VCaP (cell line): ENCODE measurements around the gene XPNPEP1.

ENCODE experiments used
- H3K27ac ChIP-seq: fragments of 450-650 bp; 2 replicates; pipeline ENCODE4 v1.5.1; 2017
- TF ChIP-seq, protein P1 (sequence below): fragments of 450-650 bp; conservative IDR thresholded peaks from 2 replicates; pipeline ENCODE4 v1.5.1; 2017; ENCODE audit warnings: mild to moderate bottlenecking, moderate library complexity

XPNPEP1 gene

DNA sequence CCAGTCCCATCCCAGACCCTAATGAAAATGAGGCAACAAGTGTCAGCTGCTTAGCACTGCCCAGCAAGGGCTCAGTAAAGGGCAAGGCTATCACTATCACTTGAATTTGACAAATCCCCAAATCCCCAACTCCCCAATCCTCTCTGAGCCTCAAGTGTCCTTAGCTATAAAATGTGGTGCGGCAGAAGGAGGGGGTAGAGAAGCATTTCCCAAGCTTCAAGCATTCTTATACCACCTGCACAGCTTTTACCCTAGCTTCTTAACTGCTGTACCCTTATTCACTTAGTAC lies 41.6 kb downstream of the XPNPEP1 start:
- TF ChIP-seq, protein P1, sequence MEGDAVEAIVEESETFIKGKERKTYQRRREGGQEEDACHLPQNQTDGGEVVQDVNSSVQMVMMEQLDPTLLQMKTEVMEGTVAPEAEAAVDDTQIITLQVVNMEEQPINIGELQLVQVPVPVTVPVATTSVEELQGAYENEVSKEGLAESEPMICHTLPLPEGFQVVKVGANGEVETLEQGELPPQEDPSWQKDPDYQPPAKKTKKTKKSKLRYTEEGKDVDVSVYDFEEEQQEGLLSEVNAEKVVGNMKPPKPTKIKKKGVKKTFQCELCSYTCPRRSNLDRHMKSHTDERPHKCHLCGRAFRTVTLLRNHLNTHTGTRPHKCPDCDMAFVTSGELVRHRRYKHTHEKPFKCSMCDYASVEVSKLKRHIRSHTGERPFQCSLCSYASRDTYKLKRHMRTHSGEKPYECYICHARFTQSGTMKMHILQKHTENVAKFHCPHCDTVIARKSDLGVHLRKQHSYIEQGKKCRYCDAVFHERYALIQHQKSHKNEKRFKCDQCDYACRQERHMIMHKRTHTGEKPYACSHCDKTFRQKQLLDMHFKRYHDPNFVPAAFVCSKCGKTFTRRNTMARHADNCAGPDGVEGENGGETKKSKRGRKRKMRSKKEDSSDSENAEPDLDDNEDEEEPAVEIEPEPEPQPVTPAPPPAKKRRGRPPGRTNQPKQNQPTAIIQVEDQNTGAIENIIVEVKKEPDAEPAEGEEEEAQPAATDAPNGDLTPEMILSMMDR, result no peak
- H3K27ac ChIP-seq, result no peak overlapping the region

DNA sequence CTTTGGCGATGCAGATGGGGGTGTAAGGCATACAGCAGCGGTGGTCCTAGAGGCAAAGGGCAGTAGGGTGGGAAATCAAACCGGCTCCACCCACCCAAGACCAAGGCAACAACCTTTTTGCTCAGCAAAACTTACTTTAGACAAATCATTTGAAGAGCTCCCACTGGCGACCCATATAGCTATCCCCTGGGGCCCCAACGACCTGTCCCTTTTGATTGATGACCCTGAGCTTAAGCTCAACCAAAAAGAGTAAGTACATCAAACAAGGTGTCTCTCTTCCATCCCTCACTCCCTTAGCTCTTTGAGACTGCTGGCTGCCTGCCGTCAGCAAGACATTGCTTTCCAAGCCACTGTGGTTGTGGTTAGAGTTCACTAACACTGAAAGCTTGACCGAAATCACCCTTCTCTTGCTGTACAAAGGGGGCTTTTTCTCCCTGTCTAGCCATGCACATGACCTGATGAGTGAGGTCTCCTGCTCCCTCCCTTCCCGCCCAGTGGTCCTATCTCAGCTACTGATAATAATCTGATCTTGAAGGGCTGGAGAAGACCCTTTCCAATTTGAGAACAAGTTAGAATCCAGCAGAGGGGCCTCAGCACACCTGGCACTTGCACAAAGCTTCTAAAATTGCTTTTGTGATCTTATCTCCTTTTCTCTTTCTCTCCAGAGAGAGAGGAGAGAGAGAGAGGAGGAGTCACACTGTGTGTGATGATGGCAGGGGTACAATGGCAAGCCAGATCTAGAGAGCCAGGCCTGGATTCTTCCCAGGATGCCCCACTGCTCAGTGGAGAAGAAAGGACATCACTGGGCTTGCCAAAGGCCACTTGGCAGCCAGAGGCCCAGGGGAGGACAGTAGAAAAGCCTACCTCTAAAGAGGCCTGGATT lies 42.2 kb downstream of the XPNPEP1 start:
- no peak overlapping the region for H3K27ac ChIP-seq
- TF ChIP-seq, protein P1, result no peak

DNA sequence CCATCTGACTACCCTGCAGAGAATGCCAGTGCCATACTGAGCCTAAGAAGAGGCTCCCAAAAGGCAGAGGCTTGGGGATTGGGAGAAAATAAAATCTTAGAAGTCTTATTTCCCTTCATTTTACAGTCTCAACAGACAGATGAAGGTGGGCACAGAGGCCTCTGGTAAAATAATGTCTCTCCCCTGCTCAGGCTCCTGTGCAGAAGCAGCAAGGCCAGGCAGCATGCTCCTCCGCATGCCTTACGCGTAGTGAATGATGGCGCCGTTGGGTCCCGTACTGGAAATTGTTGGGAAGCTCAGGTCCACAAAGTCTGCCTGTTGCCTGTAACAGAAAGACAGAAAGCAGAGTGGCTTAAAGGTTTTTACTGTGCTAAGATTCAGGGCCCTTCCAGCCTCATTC lies 45.8 kb downstream of the XPNPEP1 start:
- no peak overlapping the region for H3K27ac ChIP-seq
- TF ChIP-seq, protein P1, result no peak

DNA sequence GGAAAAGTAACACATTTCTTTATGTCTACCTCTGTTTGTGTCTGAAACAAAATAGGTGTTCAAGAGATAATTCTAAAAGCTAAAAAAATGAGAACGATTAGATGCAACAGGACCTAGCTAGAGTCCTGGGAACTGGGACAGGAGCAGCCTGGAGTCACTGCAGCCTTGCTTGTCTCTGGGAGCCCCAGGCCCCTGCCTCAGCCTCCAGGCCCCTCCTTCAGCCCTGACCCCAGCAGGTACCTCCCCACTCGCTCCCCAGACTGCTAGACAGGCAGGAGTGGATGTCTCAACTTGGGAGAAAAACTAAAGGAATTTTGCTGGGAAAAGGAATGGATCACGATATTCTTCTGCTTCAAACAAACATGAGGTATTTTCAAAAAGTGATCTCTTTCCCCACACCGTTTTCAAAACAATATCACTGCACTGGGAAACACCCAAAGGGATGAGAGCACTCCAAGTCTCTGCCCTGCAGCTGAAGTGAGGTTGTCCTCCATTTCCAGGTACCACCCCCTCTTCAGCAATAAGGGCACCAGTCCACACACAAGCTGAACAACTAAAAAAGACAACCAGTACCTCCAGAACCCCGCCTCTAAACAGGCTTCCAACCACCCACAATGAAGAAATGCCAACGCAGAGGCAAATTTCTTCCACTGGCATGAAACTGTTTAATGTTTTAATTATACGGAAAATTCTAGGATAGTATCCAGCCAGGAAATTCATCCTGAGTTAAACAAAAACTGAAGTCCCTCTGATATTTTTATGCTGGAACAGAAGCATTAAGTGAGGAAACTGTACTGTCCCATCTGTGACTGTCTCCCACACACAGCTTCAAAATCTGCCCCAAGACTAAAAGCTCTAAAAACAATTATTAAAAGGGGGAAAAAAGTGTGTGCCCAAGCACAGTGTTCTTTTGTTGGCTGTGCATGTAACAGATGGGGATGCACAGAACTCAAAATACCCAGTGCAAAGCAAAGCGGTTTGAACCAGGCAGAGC lies 47.2 kb downstream of the XPNPEP1 start:
- TF ChIP-seq, protein P1, result no peak
- no peak overlapping the region for H3K27ac ChIP-seq

DNA sequence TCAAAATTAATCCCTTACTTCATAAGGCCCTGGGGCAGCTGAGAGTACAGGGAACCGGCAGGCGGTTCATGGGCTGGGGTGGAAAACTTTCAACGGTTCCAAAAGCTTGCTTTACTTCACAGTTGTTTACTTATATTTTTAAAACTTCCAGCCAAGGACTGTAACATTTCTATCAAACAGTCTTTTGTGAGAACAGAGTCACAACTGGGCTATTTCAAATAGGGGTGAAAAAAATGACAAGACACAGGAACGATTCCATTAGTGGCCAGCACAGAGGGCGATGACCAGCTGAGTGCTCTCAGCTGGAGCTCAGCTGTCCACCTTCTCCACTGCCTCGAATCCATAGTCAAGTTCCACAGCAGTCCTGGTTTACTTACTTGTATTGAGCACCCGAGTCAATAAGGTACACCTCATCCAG lies 48.2 kb downstream of the XPNPEP1 start:
- TF ChIP-seq, protein P1, result no peak
- H3K27ac ChIP-seq, result no peak overlapping the region

DNA sequence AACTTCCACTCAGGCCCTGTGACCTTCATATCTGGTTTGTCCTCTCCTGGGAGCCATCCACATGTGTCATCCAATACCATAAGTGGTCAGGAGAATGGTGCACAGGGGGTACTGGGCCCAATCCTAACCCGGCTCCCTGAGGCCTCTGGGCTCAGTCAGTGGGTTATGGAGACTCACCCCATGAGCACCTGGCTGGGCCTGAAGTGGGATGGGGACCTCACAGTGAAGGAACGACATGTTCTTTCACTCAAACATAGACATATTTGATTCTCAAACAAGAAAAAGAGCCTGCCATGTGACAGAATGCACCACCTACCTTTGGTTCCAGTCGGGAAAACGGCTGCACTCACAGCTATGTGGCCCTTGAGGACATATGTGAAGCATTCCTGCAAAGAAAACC lies 51.8 kb downstream of the XPNPEP1 start:
- TF ChIP-seq, protein P1, result no peak
- no peak overlapping the region for H3K27ac ChIP-seq

DNA sequence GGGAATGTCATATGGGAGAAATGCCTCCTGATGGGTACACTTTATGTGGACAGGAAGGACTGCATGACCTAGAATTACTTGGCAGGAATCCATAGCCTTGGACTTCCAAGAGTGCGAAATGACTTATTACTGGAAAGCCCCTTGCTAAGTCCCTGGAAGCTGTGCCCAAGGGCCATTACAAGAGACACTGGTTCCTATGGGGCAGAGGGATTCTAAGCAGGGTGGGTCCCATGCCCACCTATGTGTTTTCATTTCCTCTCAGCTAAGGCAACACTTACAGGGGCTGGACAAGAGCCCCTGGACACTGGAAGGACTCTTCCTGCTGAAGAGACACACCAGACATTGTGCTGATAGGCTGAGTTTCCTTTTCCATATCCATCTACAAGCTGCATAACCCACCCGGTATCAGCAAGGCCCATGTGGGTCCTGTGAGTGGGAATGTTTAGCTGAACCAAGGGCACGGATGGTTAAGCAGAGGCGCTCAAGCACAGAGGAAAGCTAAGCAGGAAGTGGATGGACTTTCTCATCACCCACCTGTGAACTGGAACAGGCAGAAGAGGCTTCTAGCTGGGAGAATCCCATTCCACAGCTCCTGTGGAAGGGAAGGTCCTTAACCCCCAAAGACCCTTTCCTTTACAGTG lies 56.2 kb downstream of the XPNPEP1 start:
- TF ChIP-seq, protein P1, result no peak
- no peak overlapping the region for H3K27ac ChIP-seq
